HG02884 (cell line): ENCODE data around the gene RNF32.

ENCODE experiments used
- ATAC-seq: cut with Tn5 transposase; IDR thresholded peaks from one replicate; pipeline ENCODE4 v1.9.1; 2021; ENCODE audit warnings: mild to moderate bottlenecking, moderate library complexity; ENCODE audit not compliant: unreplicated experiment

Gene RNF32

DNA sequence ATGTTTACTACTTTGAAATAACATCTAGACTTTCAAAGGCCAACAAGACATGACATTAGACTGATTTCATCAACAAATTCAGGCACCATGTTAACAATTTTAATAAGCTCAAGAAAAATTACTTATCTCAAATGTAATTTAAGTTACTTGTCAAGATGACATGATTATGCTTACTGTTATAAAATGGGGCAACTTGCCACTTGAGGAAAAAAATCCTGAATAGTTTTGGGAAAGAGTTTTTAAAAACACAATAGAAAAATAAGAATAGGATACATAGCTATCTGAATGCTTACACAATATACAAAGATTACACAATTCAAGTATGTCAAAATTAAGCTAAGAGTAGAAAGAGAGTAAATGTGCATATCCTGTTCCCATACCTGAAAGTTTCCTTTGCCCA lies 85.4 kb downstream of the RNF32 start:
- ATAC-seq = no peak
